Measurements from ENCODE around the gene ZFAND2B. TPM values are rescaled to one million over a fixed set of nuclear protein-coding genes. Genes with fewer than 3 reads are reported as not detected.

The ZFAND2B gene
- total and polyA plus RNA-seq, 2 experiments from 2014 or later: 58.1 to 65.4 TPM

DNA sequence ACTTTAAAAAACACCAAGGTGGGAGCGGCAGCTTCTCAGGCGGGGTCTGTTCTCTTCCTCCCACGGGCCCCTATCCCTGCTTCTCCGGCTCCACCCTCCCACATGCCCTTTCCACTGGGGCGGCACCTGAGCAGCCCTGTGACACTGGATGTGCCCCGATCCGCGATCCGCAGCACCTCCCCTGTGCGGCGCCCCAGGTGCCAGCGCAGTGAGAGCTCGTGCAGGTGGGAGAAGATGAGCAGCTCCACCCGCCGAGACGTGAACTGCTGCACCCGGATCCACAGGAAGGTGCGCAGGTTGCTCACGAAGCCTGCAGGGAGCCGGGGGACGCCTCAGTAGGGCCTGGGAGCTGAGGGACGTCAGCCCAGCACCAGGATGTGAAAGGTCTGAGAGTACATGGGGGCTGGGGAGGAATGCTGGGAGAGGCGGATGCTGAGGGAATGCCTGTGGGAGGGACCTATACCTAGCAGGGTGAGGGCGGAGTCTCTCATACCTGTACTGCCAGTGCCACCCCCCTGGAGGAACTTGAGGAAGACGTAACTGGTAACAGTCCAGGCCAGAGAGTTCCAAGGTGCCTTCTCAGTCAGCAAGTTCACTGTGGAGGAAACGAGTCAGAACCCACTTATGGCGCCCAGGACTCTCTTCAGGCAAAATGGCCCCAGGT, 9.4 kb downstream of the ZFAND2B start:
- DNase-seq (ENCODE audit: low spot score): no peak
- Histone ChIP-seq H4K20me1 (ENCODE audit: insufficient read depth, poor library complexity, severe bottlenecking) (no peaks in the 10 kb centered on the region), H3K4me1 (ENCODE audit: insufficient read depth) (peaks cover 10% of the 10 kb centered on the region), H3K27ac (no peak overlapping the region), H3K79me2 (peaks cover 13% of the 10 kb centered on the region), H3K9me2 (replicated peaks; ENCODE audit: insufficient read depth) (no peaks in the 10 kb centered on the region), H3K4me2 (no peak overlapping the region), H3K36me3 (replicated peaks; ENCODE audit: insufficient read depth, low read depth) (no peaks in the 10 kb centered on the region), H3K4me3 (no peak overlapping the region), H2AFZ (no peak overlapping the region), H3K27me3 (no peaks in the 10 kb centered on the region), H3K9me3 (ENCODE audit: low read depth) (no peaks in the 10 kb centered on the region)
- TF ChIP-seq EZH2 (IDR thresholded peaks at IDR 0.05; ENCODE audit: borderline replicate concordance) (no peak), EZH2phosphoT487 (IDR thresholded peaks at IDR 0.05; ENCODE audit: low read depth, severe bottlenecking, unreplicated experiment) (no peak)
- TF ChIP-seq, protein P1, sequence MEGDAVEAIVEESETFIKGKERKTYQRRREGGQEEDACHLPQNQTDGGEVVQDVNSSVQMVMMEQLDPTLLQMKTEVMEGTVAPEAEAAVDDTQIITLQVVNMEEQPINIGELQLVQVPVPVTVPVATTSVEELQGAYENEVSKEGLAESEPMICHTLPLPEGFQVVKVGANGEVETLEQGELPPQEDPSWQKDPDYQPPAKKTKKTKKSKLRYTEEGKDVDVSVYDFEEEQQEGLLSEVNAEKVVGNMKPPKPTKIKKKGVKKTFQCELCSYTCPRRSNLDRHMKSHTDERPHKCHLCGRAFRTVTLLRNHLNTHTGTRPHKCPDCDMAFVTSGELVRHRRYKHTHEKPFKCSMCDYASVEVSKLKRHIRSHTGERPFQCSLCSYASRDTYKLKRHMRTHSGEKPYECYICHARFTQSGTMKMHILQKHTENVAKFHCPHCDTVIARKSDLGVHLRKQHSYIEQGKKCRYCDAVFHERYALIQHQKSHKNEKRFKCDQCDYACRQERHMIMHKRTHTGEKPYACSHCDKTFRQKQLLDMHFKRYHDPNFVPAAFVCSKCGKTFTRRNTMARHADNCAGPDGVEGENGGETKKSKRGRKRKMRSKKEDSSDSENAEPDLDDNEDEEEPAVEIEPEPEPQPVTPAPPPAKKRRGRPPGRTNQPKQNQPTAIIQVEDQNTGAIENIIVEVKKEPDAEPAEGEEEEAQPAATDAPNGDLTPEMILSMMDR (IDR thresholded peaks at IDR 0.05; ENCODE audit: poor library complexity): no peak
- whole genome bisulfite sequencing (ENCODE audit: low lambda C conversion rate, missing lambda C conversion rate): 97% methylated on average over 24 of the region's 27 CpGs

DNA sequence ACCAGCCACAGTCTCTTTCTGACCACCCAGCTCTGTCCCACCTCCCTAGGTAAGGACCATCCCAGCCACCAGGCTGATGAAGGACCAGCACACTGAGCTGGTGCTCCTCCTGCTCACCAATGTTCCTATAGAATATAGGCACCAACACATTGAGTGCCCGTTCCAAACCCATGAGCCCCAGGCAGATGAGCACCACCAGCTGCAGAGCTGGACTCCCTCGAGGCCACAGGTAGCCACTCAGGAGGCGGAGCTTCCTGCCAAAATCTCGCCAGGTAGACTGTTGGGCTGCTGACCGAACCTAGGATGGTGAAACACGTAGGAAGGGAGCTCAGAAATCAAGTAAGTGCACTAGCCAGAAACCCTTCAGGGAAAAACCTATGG, 9.9 kb downstream of the ZFAND2B start:
- DNase-seq (ENCODE audit: low spot score): no peak
- H3K27ac ChIP-seq: no peak overlapping the region
- H3K36me3 ChIP-seq (replicated peaks; ENCODE audit: insufficient read depth, low read depth): no peaks in the 10 kb centered on the region
- no peak overlapping the region for H2AFZ ChIP-seq
- no peak for TF ChIP-seq EZH2 (IDR thresholded peaks at IDR 0.05; ENCODE audit: borderline replicate concordance)
- TF ChIP-seq, protein P1 (IDR thresholded peaks at IDR 0.05; ENCODE audit: poor library complexity): no peak
- no peaks in the 10 kb centered on the region for H3K9me2 ChIP-seq (replicated peaks; ENCODE audit: insufficient read depth)
- no peaks in the 10 kb centered on the region for H3K27me3 ChIP-seq
- 86% methylated on average over 6 of the region's 6 CpGs for WGBS (ENCODE audit: low lambda C conversion rate, missing lambda C conversion rate)
- H3K9me3 ChIP-seq (ENCODE audit: low read depth): no peaks in the 10 kb centered on the region
- peaks cover 10% of the 10 kb centered on the region for H3K4me1 ChIP-seq (ENCODE audit: insufficient read depth)
- H4K20me1 ChIP-seq (ENCODE audit: insufficient read depth, poor library complexity, severe bottlenecking): no peaks in the 10 kb centered on the region
- H3K79me2 ChIP-seq: peaks cover 13% of the 10 kb centered on the region
- H3K4me2 ChIP-seq: no peak overlapping the region
- no peak overlapping the region for H3K4me3 ChIP-seq

DNA sequence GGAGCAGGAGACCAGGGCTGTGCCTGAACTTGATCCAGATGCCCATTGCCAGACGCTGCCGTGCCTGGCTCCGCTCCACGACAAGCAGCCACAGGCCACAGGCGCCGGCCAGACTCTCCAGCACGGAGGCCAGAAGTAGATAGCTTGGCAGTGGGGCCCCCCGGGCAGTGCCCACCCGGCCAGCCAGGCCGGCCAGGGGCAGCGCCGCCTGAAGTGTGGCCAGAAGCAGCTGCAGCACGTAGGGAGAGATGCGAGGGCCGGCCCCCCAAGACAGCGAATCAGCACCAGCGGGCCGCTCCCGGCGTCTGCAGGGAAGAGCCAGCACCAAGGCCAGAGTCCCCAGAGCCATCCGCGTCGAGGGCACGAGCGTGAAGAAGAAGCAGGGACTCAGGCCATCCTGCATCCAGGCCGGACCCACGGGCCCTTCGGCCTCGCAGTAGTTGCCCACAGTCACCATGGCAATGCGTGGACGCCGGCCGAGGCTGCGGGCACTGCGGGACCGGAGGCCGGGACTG, 11.7 kb downstream of the ZFAND2B start:
- Histone ChIP-seq H3K4me3 (peak overlapping the region; percentile 74), H3K27ac (peak overlapping the region; percentile 86), H2AFZ (peak overlapping the region; percentile 8), H3K9me2 (replicated peaks; ENCODE audit: insufficient read depth) (no peaks in the 10 kb centered on the region), H3K79me2 (peaks cover 13% of the 10 kb centered on the region), H3K9me3 (ENCODE audit: low read depth) (no peaks in the 10 kb centered on the region), H3K27me3 (no peaks in the 10 kb centered on the region), H3K4me2 (peak overlapping the region; percentile 99), H4K20me1 (ENCODE audit: insufficient read depth, poor library complexity, severe bottlenecking) (no peaks in the 10 kb centered on the region), H3K4me1 (ENCODE audit: insufficient read depth) (peaks cover 10% of the 10 kb centered on the region), H3K36me3 (replicated peaks; ENCODE audit: insufficient read depth, low read depth) (no peaks in the 10 kb centered on the region)
- TF ChIP-seq EZH2 (IDR thresholded peaks at IDR 0.05; ENCODE audit: borderline replicate concordance): no peak
- TF ChIP-seq, protein P1 (IDR thresholded peaks at IDR 0.05; ENCODE audit: poor library complexity): no peak
- TF ChIP-seq EZH2phosphoT487 (IDR thresholded peaks at IDR 0.05; ENCODE audit: low read depth, severe bottlenecking, unreplicated experiment): no peak
- peak; percentile 87 for DNase-seq (ENCODE audit: low spot score)
- 3% methylated on average over 36 of the region's 37 CpGs for WGBS (ENCODE audit: low lambda C conversion rate, missing lambda C conversion rate)

All from hepatocyte (in vitro differentiated cells).